Neural crest cell (in vitro differentiated cells): ENCODE data around the gene MASTL. TPM values are rescaled to one million over a fixed set of nuclear protein-coding genes. Genes with fewer than 3 reads are reported as not detected.

Experiments used
- DNase-seq: peaks from one replicate; pipeline ENCODE4 v3.0.0; 2021; ENCODE audit warnings: low read depth, mixed read lengths, low spot score
- H3K27ac Mint-ChIP-seq: one replicate; pipeline ENCODE4 v1.8.0; 2021; ENCODE audit warnings: mild to moderate bottlenecking, mixed read lengths; ENCODE audit not compliant: unreplicated experiment
- H3K27me3 Mint-ChIP-seq: 2 replicates; pipeline ENCODE4 v1.8.0; 2021; ENCODE audit warnings: low read depth, mild to moderate bottlenecking, mixed read lengths
- H3K36me3 Mint-ChIP-seq: 2 replicates; pipeline ENCODE4 v1.8.0; 2021; ENCODE audit warnings: low read depth, mild to moderate bottlenecking, mixed read lengths
- H3K4me1 Mint-ChIP-seq: 2 replicates; pipeline ENCODE4 v1.8.0; 2021; ENCODE audit warnings: mixed read lengths
- H3K4me3 Mint-ChIP-seq: one replicate; pipeline ENCODE4 v1.8.0; 2021; ENCODE audit warnings: mild to moderate bottlenecking, mixed read lengths
- H3K9me3 Mint-ChIP-seq: 2 replicates; pipeline ENCODE4 v1.8.0; 2021; ENCODE audit warnings: mixed read lengths
- long read RNA-seq: library from polyadenylated mRNA; unstranded; transcript quantifications from one replicate; pipeline ENCODE4 v2.0.0, GENCODE V29; 2020
- total RNA-seq: library from RNA; stranded (reverse); gene quantifications from 2 replicates; pipeline ENCODE4 v1.2.1, GENCODE V29; 2021
- TF ChIP-seq, protein P1 (sequence below): fragments of 200-600 bp; sonication (generic); conservative IDR thresholded peaks from 2 replicates; pipeline ENCODE4 v1.5.0; 2021; ENCODE audit warnings: antibody characterized with exemption, mild to moderate bottlenecking

Gene MASTL
- total RNA-seq, result 35.0 and 37.0 TPM in 2 replicates
- long read RNA-seq, transcript MASTL-203 (12 exons, 3,623 nt), result major isoform, 7 of 80 reads
- long read RNA-seq, partial matches to known transcripts, result 55 of 80 reads
- long read RNA-seq, other reads (novel, unspliced or antisense), result 15 of 80 reads

DNA sequence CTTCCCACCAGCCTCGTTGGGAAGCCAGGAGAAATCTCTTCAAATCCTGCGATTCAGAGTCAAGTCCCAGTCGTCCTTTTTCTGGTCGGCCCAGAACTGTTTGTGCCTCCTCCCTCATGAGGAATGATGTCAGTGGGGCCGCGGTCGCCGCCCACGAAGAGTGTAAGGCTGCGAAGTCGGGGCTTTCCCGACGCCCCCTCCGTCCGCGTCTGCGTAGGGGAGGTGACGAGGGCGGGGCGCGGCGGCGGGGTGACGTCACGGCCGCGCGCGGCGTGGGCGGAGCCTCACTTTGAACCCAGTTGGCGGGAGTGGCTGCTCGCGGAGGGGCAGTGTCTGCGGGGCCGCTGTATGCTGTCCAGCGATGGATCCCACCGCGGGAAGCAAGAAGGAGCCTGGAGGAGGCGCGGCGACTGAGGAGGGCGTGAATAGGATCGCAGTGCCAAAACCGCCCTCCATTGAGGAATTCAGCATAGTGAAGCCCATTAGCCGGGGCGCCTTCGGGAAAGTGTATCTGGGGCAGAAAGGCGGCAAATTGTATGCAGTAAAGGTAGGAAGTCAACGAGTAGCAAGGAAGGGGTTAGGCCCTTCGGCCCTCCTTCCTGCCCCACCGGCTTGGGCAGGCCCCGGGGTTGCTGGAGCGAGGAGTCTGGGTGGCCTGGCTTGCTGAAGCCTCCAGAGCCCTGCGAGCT is at the start of gene MASTL:
Gene MASTL, plus strand, starts transcription at position 287 of the 689 bp plus-strand sequence. Its CDS starts 75 bp downstream, at position 362.
- peaks cover 16% of the 10 kb centered on the region for H3K36me3 Mint-ChIP-seq
- H3K27me3 Mint-ChIP-seq, result no peaks in the 10 kb centered on the region
- H3K27ac Mint-ChIP-seq, result peak within 1 kb of the TSS; percentile 99
- H3K9me3 Mint-ChIP-seq, result no peaks in the 10 kb centered on the region
- TF ChIP-seq, protein P1, sequence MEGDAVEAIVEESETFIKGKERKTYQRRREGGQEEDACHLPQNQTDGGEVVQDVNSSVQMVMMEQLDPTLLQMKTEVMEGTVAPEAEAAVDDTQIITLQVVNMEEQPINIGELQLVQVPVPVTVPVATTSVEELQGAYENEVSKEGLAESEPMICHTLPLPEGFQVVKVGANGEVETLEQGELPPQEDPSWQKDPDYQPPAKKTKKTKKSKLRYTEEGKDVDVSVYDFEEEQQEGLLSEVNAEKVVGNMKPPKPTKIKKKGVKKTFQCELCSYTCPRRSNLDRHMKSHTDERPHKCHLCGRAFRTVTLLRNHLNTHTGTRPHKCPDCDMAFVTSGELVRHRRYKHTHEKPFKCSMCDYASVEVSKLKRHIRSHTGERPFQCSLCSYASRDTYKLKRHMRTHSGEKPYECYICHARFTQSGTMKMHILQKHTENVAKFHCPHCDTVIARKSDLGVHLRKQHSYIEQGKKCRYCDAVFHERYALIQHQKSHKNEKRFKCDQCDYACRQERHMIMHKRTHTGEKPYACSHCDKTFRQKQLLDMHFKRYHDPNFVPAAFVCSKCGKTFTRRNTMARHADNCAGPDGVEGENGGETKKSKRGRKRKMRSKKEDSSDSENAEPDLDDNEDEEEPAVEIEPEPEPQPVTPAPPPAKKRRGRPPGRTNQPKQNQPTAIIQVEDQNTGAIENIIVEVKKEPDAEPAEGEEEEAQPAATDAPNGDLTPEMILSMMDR, result no peak
- H3K4me3 Mint-ChIP-seq, result peak within 1 kb of the TSS; percentile 100
- H3K4me1 Mint-ChIP-seq, result peaks cover 55% of the 10 kb centered on the region
- peak; percentile 83 for DNase-seq

DNA sequence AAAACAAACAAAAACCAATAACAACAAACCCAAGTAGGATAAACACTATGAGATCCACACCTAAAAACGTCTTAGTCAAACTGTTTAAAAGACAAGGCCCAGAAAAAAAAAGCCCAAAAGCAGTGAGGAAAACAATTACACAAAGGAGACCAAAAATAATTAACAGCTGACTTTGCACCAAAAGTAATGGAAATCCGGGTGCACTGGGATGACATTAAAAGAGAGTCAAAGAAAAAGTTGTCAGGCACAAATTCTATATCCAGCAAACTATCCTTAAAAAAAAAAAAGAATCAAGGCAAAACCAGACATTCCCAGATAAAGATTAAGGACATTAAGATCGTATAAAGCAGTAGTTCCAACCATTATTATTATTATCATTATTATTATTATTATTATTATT is 47.0 kb upstream of the MASTL start:
- DNase-seq, result no peak
- Mint-ChIP-seq H3K27ac (no peak overlapping the region), H3K27me3 (no peaks in the 10 kb centered on the region), H3K36me3 (peaks cover 20% of the 10 kb centered on the region), H3K9me3 (no peaks in the 10 kb centered on the region), H3K4me1 (no peaks in the 10 kb centered on the region), H3K4me3 (no peak overlapping the region)
- TF ChIP-seq, protein P1, result no peak

DNA sequence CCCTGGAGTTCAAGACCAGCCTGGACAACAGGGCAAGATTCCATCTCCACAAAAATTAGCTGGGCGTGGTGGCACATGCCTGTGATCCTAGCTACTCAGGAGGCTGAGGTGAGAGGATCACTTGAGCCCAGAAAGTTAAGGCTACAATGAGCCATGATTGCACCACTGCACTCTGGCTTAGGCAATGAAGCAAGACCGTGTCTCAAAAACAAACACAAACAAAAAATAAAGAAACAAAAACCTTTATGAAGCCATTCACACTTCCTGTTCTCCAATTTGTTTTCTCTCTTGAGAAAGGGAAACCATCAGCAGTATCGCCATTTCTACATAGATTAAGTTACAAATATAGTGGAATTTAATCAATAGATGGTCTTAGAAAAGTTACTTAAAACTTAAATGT is 20.8 kb upstream of the MASTL start:
- Mint-ChIP-seq H3K27ac (no peak overlapping the region), H3K27me3 (no peaks in the 10 kb centered on the region), H3K9me3 (no peaks in the 10 kb centered on the region), H3K36me3 (peaks cover 13% of the 10 kb centered on the region), H3K4me3 (no peak overlapping the region), H3K4me1 (no peaks in the 10 kb centered on the region)
- TF ChIP-seq, protein P1, result no peak
- DNase-seq, result no peak

DNA sequence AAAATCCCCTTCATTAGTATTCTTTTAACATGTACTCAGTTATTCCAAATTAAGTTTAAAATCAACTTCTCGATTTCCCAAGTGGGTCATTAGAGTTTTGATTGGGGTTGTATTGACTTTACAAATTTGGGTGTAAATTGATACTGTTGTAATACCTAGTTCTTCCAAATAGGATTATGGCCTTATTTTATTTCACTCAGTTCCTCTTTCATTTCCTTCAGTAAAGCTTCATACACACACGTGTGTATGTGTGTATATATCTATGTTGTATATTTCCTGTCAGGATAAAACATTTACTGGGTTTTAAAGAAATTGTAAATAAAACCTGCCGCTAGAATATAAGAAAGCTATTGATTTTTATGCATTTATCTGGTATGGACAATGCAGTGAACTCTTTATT is 16.9 kb upstream of the MASTL start:
- Mint-ChIP-seq H3K4me3 (no peak overlapping the region), H3K27ac (no peak overlapping the region), H3K9me3 (no peaks in the 10 kb centered on the region), H3K4me1 (no peaks in the 10 kb centered on the region), H3K36me3 (peaks cover 9% of the 10 kb centered on the region), H3K27me3 (no peaks in the 10 kb centered on the region)
- DNase-seq, result no peak
- TF ChIP-seq, protein P1, result no peak

DNA sequence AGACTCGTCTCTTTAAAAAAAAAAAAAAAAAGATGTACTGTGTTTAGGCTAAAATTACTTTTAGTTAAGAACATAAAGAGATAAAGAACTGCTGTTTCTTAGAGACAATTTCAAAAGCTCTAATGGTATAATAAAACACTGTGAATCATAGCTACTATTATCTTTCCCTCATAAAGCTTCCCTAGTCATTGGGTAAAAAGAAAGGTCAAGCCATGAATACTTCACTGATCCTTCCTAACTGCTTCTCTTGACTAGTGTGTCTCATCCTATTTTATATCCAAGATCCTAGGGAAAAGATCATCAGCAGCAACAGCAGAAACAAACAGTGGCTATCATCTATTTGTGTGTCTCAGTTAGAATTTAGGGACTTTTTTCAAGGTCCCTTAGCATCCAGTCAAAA is 11.5 kb upstream of the MASTL start:
- DNase-seq, result no peak
- Mint-ChIP-seq H3K4me3 (no peak overlapping the region), H3K4me1 (peaks cover 8% of the 10 kb centered on the region), H3K27ac (no peak overlapping the region), H3K36me3 (peaks cover 23% of the 10 kb centered on the region), H3K27me3 (no peaks in the 10 kb centered on the region), H3K9me3 (no peaks in the 10 kb centered on the region)
- TF ChIP-seq, protein P1, result no peak
